ENCODE data around the gene IL18BP.

The IL18BP gene

DNA sequence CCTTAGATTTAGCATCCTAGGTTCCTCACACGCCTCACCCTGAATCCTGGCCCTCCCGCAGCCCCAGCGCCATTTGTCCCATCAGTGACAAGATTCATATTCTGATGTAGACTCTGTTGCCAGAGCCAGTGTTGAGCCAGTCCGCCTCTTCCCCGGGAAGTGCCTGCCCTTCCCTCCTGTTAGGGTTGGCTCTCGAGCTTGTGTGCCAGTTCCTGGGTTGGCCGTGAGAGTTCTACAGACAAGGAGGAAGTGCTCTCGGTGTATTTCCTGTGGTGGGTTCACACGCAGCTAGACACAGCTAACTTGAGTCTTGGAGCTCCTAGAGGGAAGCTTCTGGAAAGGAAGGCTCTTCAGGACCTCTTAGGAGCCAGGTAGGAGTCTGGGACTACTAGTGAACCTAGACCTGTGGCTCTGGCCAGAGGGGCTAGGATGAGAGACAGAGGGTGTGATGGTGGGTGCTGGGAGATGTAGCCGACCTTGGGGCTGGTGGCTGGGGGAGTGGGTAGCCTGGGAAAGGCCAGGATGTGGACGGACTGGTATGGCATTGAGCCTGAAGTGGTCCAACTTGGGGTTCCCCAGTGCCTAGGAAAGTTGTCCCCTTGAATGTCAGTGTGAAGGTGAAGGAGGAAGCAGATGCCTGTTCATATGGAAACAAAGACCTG is at the start of gene IL18BP:
Gene IL18BP, plus strand, starts transcription at position 261 of the 662 bp plus-strand sequence. CDS start 1,076 bp downstream, outside the sequence.
- H3K4me2 ChIP-seq (ENCODE audit: low read depth, low read length, poor library complexity, severe bottlenecking), result no peak within 1 kb of the TSS
- no peak within 1 kb of the TSS for H3K4me3 ChIP-seq (ENCODE audit: insufficient read depth, low read length, poor library complexity, severe bottlenecking)
- H3F3A ChIP-seq (ENCODE audit: insufficient read depth), result 0 out of 2 replicates have a peak, but pooled peaks cover 10% of the 10 kb centered on the region
- no peak within 1 kb of the TSS; the same call in 1 of the 2 replicates for H3K27ac ChIP-seq (ENCODE audit: low read depth, low read length)
- H3K9me3 ChIP-seq (ENCODE audit: insufficient read depth, low read length), result no peaks in the 10 kb centered on the region
- no peaks in the 10 kb centered on the region for H3K27me3 ChIP-seq (ENCODE audit: low read length)
- no peak for TF ChIP-seq EZH2phosphoT487 (conservative IDR thresholded peaks at IDR 0.05; ENCODE audit: low read length)
- TF ChIP-seq, protein P1, sequence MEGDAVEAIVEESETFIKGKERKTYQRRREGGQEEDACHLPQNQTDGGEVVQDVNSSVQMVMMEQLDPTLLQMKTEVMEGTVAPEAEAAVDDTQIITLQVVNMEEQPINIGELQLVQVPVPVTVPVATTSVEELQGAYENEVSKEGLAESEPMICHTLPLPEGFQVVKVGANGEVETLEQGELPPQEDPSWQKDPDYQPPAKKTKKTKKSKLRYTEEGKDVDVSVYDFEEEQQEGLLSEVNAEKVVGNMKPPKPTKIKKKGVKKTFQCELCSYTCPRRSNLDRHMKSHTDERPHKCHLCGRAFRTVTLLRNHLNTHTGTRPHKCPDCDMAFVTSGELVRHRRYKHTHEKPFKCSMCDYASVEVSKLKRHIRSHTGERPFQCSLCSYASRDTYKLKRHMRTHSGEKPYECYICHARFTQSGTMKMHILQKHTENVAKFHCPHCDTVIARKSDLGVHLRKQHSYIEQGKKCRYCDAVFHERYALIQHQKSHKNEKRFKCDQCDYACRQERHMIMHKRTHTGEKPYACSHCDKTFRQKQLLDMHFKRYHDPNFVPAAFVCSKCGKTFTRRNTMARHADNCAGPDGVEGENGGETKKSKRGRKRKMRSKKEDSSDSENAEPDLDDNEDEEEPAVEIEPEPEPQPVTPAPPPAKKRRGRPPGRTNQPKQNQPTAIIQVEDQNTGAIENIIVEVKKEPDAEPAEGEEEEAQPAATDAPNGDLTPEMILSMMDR (IDR thresholded peaks at IDR 0.05; ENCODE audit: insufficient read depth, low read length, poor library complexity, severe bottlenecking), result no peak
- no peaks in the 10 kb centered on the region for H3K36me3 ChIP-seq (ENCODE audit: low read length)
- no peak within 1 kb of the TSS for H3K9ac ChIP-seq (ENCODE audit: low read length)
- no peaks in the 10 kb centered on the region for H4K20me1 ChIP-seq (ENCODE audit: low read depth, low read length)
- no peaks in the 10 kb centered on the region for H3K9me2 ChIP-seq (replicated peaks; ENCODE audit: insufficient read depth, low read length)
- no peaks in the 10 kb centered on the region for H3K79me2 ChIP-seq (ENCODE audit: insufficient read depth, low read length)
- H2AFZ ChIP-seq (ENCODE audit: low read depth, low read length, severe bottlenecking), result no peak within 1 kb of the TSS

DNA sequence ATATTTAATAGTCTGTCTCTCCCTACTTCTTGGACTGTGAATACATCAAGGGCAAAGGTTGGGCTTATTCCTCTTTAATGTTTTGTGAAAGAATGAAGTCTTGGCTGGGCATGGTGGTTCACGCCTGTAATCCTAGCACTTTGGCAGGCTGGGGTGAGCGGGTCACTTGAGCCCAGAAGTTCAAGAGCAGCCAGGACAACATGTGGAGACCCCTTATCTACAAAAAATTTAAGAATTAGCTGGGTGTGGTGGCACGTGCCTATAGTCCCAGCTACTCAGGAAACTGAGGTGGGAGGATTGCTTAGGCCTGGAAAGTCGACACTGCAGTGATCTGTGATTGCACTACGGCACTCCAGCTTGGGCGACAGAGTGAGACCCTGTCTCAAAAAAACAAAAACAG is 49.7 kb upstream of the IL18BP start:
- H2AFZ ChIP-seq (ENCODE audit: low read depth, low read length, severe bottlenecking), result no peak overlapping the region
- no peak overlapping the region for H3K4me3 ChIP-seq (ENCODE audit: insufficient read depth, low read length, poor library complexity, severe bottlenecking)
- no peak for TF ChIP-seq EZH2phosphoT487 (conservative IDR thresholded peaks at IDR 0.05; ENCODE audit: low read length)
- TF ChIP-seq, protein P1 (IDR thresholded peaks at IDR 0.05; ENCODE audit: insufficient read depth, low read length, poor library complexity, severe bottlenecking), result no peak
- H3K9me2 ChIP-seq (replicated peaks; ENCODE audit: insufficient read depth, low read length), result no peaks in the 10 kb centered on the region
- no peaks in the 10 kb centered on the region for H3K9me3 ChIP-seq (ENCODE audit: insufficient read depth, low read length)
- no peaks in the 10 kb centered on the region for H3K36me3 ChIP-seq (ENCODE audit: low read length)
- no peaks in the 10 kb centered on the region for H3F3A ChIP-seq (ENCODE audit: insufficient read depth)
- no peaks in the 10 kb centered on the region for H3K27me3 ChIP-seq (ENCODE audit: low read length)
- no peak overlapping the region for H3K4me2 ChIP-seq (ENCODE audit: low read depth, low read length, poor library complexity, severe bottlenecking)
- H3K79me2 ChIP-seq (ENCODE audit: insufficient read depth, low read length), result peaks cover 12% of the 10 kb centered on the region; the same call in 1 of the 2 replicates
- H3K9ac ChIP-seq (ENCODE audit: low read length), result no peak overlapping the region
- H4K20me1 ChIP-seq (ENCODE audit: low read depth, low read length), result no peaks in the 10 kb centered on the region
- H3K27ac ChIP-seq (ENCODE audit: low read depth, low read length), result no peak overlapping the region

DNA sequence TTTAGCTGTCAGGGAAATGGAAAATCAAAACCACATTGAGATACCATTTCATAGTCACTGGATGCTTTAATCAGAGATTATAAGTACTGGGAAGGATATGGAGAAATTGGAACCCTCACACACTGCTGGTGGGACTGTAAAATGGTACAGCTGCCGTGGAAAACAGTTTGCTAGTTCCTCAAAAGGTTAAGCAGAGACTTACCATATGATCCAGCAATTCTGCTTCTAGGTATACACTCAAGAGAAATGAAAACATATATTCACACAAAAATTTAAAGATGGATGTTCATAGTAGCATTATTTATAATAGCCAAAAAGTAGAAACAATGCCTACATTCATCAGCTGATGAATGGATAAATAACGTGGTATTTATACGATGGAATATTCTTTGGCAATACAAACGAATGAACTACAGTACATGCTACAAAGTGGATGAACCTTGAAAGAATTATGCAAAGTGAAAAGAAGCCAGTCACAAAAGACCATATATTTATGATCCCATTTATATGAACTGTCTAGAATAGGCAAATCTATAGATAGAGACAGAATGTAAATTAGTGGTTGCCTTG is 46.9 kb upstream of the IL18BP start:
- H3K4me3 ChIP-seq (ENCODE audit: insufficient read depth, low read length, poor library complexity, severe bottlenecking), result no peak overlapping the region

More for the DNA sequence above, 46.9 kb upstream of the IL18BP start:
- H4K20me1 ChIP-seq (ENCODE audit: low read depth, low read length), result 0 out of 2 replicates have a peak, but pooled peaks cover 5% of the 10 kb centered on the region
- H3K4me2 ChIP-seq (ENCODE audit: low read depth, low read length, poor library complexity, severe bottlenecking), result no peak overlapping the region
- H3K27ac ChIP-seq (ENCODE audit: low read depth, low read length), result no peak overlapping the region
- no peaks in the 10 kb centered on the region for H3K9me2 ChIP-seq (replicated peaks; ENCODE audit: insufficient read depth, low read length)
- TF ChIP-seq, protein P1 (IDR thresholded peaks at IDR 0.05; ENCODE audit: insufficient read depth, low read length, poor library complexity, severe bottlenecking), result no peak
- TF ChIP-seq EZH2phosphoT487 (conservative IDR thresholded peaks at IDR 0.05; ENCODE audit: low read length), result no peak
- no peaks in the 10 kb centered on the region for H3K9me3 ChIP-seq (ENCODE audit: insufficient read depth, low read length)
- no peaks in the 10 kb centered on the region for H3K27me3 ChIP-seq (ENCODE audit: low read length)
- no peak overlapping the region for H2AFZ ChIP-seq (ENCODE audit: low read depth, low read length, severe bottlenecking)
- H3K9ac ChIP-seq (ENCODE audit: low read length), result no peak overlapping the region
- no peaks in the 10 kb centered on the region for H3F3A ChIP-seq (ENCODE audit: insufficient read depth)
- peaks cover 6% of the 10 kb centered on the region for H3K79me2 ChIP-seq (ENCODE audit: insufficient read depth, low read length)
- no peaks in the 10 kb centered on the region for H3K36me3 ChIP-seq (ENCODE audit: low read length)
